Liver (tissue), 9 donors: ENCODE measurements around the gene USP24. TPM values are rescaled to one million over a fixed set of nuclear protein-coding genes. Genes with fewer than 3 reads are reported as not detected.

Experiments
- DNase-seq: peaks from one replicate; pipeline ENCODE4 v3.0.0-alpha.2; 2017; ENCODE audit warnings: low spot score
- H3K27ac ChIP-seq, 2 donors: one replicate each; pipeline ENCODE4 v1.7.0; 2013; ENCODE audit warnings: inconsistent platforms in 2 of 2, low read length in 2 of 2, control low read depth in 1 of 2, low read depth in 1 of 2, mild to moderate bottlenecking in 1 of 2
- H3K27me3 ChIP-seq, 4 donors: one replicate each; pipeline versions ENCODE4 v1.6.1 to v1.7.0; 2013; ENCODE audit warnings: low read length in 3 of 4, inconsistent platforms in 1 of 4, mild to moderate bottlenecking in 1 of 4, moderate library complexity in 1 of 4; ENCODE audit not compliant: control insufficient read depth in 4 of 4, insufficient read depth in 4 of 4
- H3K36me3 ChIP-seq, 4 donors: one replicate each; pipeline versions ENCODE4 v1.6.1 to v1.7.0; 2013; ENCODE audit warnings: low read length in 3 of 4, mild to moderate bottlenecking in 3 of 4, low read depth in 1 of 4, moderate library complexity in 1 of 4; ENCODE audit not compliant: control insufficient read depth in 4 of 4, insufficient read depth in 3 of 4
- H3K4me1 ChIP-seq, 4 donors: one replicate each; pipeline versions ENCODE4 v1.6.1 to v1.7.0; 2013; ENCODE audit warnings: low read length in 3 of 4, mild to moderate bottlenecking in 3 of 4, moderate library complexity in 1 of 4; ENCODE audit not compliant: control insufficient read depth in 4 of 4, insufficient read depth in 4 of 4
- H3K4me3 ChIP-seq, 3 donors: one replicate each; pipeline versions ENCODE4 v1.6.1 to v1.7.0; 2013; ENCODE audit warnings: low read length in 3 of 3, control low read depth in 1 of 3, low read depth in 1 of 3, mild to moderate bottlenecking in 1 of 3
- H3K9ac ChIP-seq, 2 donors: one replicate each; pipeline ENCODE4 v1.7.0; 2013; ENCODE audit warnings: low read length in 2 of 2, mild to moderate bottlenecking in 2 of 2, moderate library complexity in 2 of 2, control low read depth in 1 of 2, low read depth in 1 of 2
- H3K9me3 ChIP-seq, 4 donors: one replicate each; pipeline versions ENCODE4 v1.6.1 to v1.7.0; 2013; ENCODE audit warnings: low read length in 3 of 4; ENCODE audit not compliant: control insufficient read depth in 4 of 4
- EGR1 ChIP-seq, 2 donors: IDR thresholded peaks; 2 replicates each; pipeline ENCODE4 v1.6.1; 2016 to 2018; ENCODE audit warnings: antibody characterized with exemption in 2 of 2, low read depth in 2 of 2
- FOXA1 ChIP-seq: IDR thresholded peaks from 2 replicates; pipeline ENCODE4 v1.6.1; 2016; ENCODE audit warnings: antibody characterized with exemption
- FOXA2 ChIP-seq: IDR thresholded peaks from 2 replicates; pipeline ENCODE4 v1.6.1; 2016; ENCODE audit warnings: antibody characterized with exemption
- GABPA ChIP-seq, 2 donors: IDR thresholded peaks in 1 of 2; conservative IDR thresholded peaks in 1 of 2; 2 replicates each; pipeline ENCODE4 v1.6.1; 2016; ENCODE audit warnings: antibody characterized with exemption in 2 of 2, mild to moderate bottlenecking in 1 of 2, moderate library complexity in 1 of 2
- HNF4A ChIP-seq, 2 donors: conservative IDR thresholded peaks; 2 replicates each; pipeline ENCODE4 v1.6.1; 2016; ENCODE audit warnings: antibody characterized with exemption in 2 of 2, mild to moderate bottlenecking in 2 of 2
- HNF4G ChIP-seq: IDR thresholded peaks from 2 replicates; pipeline ENCODE4 v1.6.1; 2016; ENCODE audit warnings: antibody characterized with exemption
- JUND ChIP-seq, 2 donors: IDR thresholded peaks; 2 replicates each; pipeline ENCODE4 v1.6.1; 2016; ENCODE audit warnings: antibody characterized with exemption in 2 of 2
- NR2F2 ChIP-seq: IDR thresholded peaks from 2 replicates; pipeline ENCODE4 v1.6.1; 2016; ENCODE audit warnings: antibody characterized with exemption
- RAD21 ChIP-seq, 2 donors: IDR thresholded peaks; 2 replicates each; pipeline ENCODE4 v1.6.1; 2016; ENCODE audit warnings: antibody characterized with exemption in 2 of 2, mild to moderate bottlenecking in 2 of 2
- RXRA ChIP-seq, 2 donors: IDR thresholded peaks; 2 replicates each; pipeline ENCODE4 v1.6.1; 2017 to 2018; ENCODE audit warnings: antibody characterized with exemption in 2 of 2, mild to moderate bottlenecking in 1 of 2
- SP1 ChIP-seq: IDR thresholded peaks from 2 replicates; pipeline ENCODE4 v1.6.1; 2018; ENCODE audit warnings: antibody characterized with exemption, mild to moderate bottlenecking
- TAF1 ChIP-seq: conservative IDR thresholded peaks from 2 replicates; pipeline ENCODE4 v1.6.1; 2016; ENCODE audit warnings: antibody characterized with exemption, mild to moderate bottlenecking
- YY1 ChIP-seq: IDR thresholded peaks from 2 replicates; pipeline ENCODE4 v1.6.1; 2016; ENCODE audit warnings: antibody characterized with exemption, mild to moderate bottlenecking
- WGBS: extraction: QIAGEN DNeasy Blood & Tissue Kit; methylation state at CpG from one replicate; pipeline ENCODE4 v1.1.7; 2013; 5-methylcytosine and 5-hydroxymethylcytosine counted together
- polyA plus RNA-seq, 2 donors: library from polyadenylated mRNA; stranded (reverse) in 1 of 2; unstranded in 1 of 2; fragments of 200-250 nt in 1 of 2; fragments of >200 nt in 1 of 2; fragmentation: Nextera tagmentation in 1 of 2; extraction: Ambion mirVana in 1 of 2; gene quantifications; one replicate each; pipeline versions ENCODE4 v1.2.1 to v1.2.3, GENCODE V29; 2013 to 2015
- total RNA-seq, 2 donors: library from RNA; depleted of rRNA; stranded (reverse); fragments of >200 nt; gene quantifications; one replicate each; pipeline ENCODE4 v1.2.3, GENCODE V29; 2014
- TF ChIP-seq, protein P1 (sequence below): IDR thresholded peaks from 2 replicates; pipeline ENCODE4 v1.6.1; 2016; ENCODE audit warnings: antibody characterized with exemption
- TF ChIP-seq, protein P2 (sequence below): IDR thresholded peaks from 2 replicates; pipeline ENCODE4 v1.6.1; 2016; ENCODE audit warnings: antibody characterized with exemption
- TF ChIP-seq, protein P3 (sequence below): IDR thresholded peaks from 2 replicates; pipeline ENCODE4 v1.6.1; 2016; ENCODE audit warnings: antibody characterized with exemption
- TF ChIP-seq, protein P4 (sequence below): fragments of 150-350 bp; IDR thresholded peaks from 2 replicates; pipeline ENCODE4 v1.5.1; 2017; ENCODE audit warnings: improper control_type of control experiment, low read depth, low read length; ENCODE audit not compliant: missing input control
- TF ChIP-seq, protein P5 (sequence below): IDR thresholded peaks from 2 replicates; pipeline ENCODE4 v1.6.1; 2016; ENCODE audit warnings: antibody characterized with exemption, mild to moderate bottlenecking
- donor health status: healthy.
- donor health status: healthy.
- donor health status: healthy.
- donor health status: healthy.
- donor health status: healthy.

The USP24 gene
- total and polyA plus RNA-seq, 4 donors, result 7.0 to 75.8 (median 20.3) TPM

DNA sequence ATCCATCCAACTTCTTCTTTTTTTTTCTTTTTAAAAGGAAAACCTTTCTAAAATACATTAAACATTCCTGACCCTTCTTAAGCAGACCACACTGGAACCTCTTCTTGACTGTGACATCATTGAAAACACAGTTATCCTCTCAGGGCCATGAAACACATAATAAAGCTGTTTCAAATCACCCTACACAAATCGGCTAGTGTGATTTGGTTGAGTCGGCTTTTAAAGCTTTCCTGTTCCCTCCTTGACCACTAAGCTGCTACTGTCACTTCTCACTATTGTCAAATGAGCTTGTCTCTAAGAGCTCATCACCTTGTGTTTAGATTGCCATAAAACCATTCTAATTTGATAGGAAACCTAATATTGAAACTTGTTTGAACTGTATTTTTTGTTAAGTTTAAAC lies 5.9 kb downstream of the USP24 start:
- Histone ChIP-seq H3K4me1 (peaks cover 8 to 37% (median 26%) of the 10 kb centered on the region in 4 donors), H3K27ac (no peak overlapping the region), H3K9me3 (no peaks in the 10 kb centered on the region), H3K9ac (no peak overlapping the region), H3K27me3 (no peaks in the 10 kb centered on the region), H3K4me3 (no peak overlapping the region), H3K36me3 (no peaks in the 10 kb centered on the region)
- no peak for TF ChIP-seq YY1
- no peak for TF ChIP-seq NR2F2
- TF ChIP-seq GABPA (IDR thresholded peaks at IDR 0.05 in 1 of 2, conservative IDR thresholded peaks at IDR 0.05 in 1 of 2), result no peak
- TF ChIP-seq, protein P1, sequence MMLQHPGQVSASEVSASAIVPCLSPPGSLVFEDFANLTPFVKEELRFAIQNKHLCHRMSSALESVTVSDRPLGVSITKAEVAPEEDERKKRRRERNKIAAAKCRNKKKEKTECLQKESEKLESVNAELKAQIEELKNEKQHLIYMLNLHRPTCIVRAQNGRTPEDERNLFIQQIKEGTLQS, result no peak
- TF ChIP-seq JUND (IDR thresholded peaks at IDR 0.05), result no peak
- no peak for TF ChIP-seq SP1
- TF ChIP-seq, protein P2, sequence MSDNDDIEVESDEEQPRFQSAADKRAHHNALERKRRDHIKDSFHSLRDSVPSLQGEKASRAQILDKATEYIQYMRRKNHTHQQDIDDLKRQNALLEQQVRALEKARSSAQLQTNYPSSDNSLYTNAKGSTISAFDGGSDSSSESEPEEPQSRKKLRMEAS, result no peak
- no peak for TF ChIP-seq FOXA1
- no peak for TF ChIP-seq HNF4G
- TF ChIP-seq FOXA2, result no peak
- TF ChIP-seq TAF1, result no peak
- TF ChIP-seq RAD21 (IDR thresholded peaks at IDR 0.05), result no peak
- no peak for TF ChIP-seq HNF4A (conservative IDR thresholded peaks at IDR 0.05)
- WGBS, result 43% methylated on average over 2 of the region's 2 CpGs
- DNase-seq, result no peak

DNA sequence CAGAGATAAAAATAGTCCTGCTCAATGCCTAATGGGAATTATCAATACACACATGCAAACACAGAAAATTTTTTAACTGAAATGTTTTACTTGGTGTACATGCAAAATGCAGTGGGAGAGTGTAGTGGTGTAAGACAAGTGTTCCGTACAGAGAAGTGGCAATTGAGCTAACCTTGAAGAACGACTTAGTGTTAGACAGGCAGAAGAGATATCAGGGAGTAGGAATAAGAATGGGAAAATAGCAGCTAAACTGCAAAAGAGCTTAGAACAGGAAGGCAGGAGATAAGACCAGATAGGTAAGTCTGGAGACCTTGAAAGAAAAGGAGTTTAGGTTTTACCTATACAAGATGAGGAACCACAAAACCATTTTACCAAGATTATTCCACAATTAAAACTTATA lies 9.0 kb downstream of the USP24 start:
- Histone ChIP-seq H3K27ac (no peak overlapping the region), H3K9ac (no peak overlapping the region), H3K36me3 (no peaks in the 10 kb centered on the region), H3K4me1 (peaks cover 0 to 8% (median 5%) of the 10 kb centered on the region in 4 donors), H3K4me3 (no peak overlapping the region), H3K27me3 (no peaks in the 10 kb centered on the region), H3K9me3 (no peaks in the 10 kb centered on the region)
- TF ChIP-seq RAD21 (IDR thresholded peaks at IDR 0.05) (no peak), TAF1 (no peak), HNF4G (no peak), SP1 (no peak), EGR1 (IDR thresholded peaks at IDR 0.05; ENCODE audit: low read depth in 2 of 2) (no peak), NR2F2 (no peak), YY1 (no peak), FOXA2 (no peak), FOXA1 (no peak)
- WGBS, result 89% methylated on average over 2 of the region's 2 CpGs
- no peak for DNase-seq

DNA sequence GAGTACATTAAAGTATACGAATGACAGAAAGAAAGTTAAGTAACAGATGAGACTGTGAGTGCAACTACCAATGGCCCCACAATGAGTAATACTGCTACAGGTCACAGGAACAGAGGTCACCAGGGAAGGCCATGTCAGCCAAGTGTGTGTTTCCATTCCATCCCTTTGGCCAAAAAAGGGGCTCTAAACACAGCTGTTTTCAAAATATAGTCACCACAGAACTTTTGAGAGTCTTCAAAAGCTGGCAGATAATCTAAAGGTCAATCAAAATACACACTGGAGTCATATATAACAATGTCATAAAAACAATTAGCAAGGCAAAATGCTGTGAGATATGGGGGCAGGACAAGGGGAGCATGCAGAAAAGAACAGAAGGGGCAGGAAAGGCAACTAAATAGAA lies 10.2 kb downstream of the USP24 start:
- TF ChIP-seq, protein P1, result peak; percentile 59
- TF ChIP-seq HNF4G (no peak), JUND (IDR thresholded peaks at IDR 0.05) (peak; percentile 62 to 76), HNF4A (conservative IDR thresholded peaks at IDR 0.05) (peak; percentile 55 to 58), EGR1 (IDR thresholded peaks at IDR 0.05; ENCODE audit: low read depth in 2 of 2) (no peak), SP1 (peak; percentile 39), GABPA (IDR thresholded peaks at IDR 0.05 in 1 of 2, conservative IDR thresholded peaks at IDR 0.05 in 1 of 2) (no peak), FOXA1 (no peak), YY1 (peak; percentile 68), TAF1 (no peak), RAD21 (IDR thresholded peaks at IDR 0.05) (no peak), FOXA2 (no peak), NR2F2 (peak; percentile 89), RXRA (IDR thresholded peaks at IDR 0.05) (peak; percentile 83 to 88)
- TF ChIP-seq, protein P3, sequence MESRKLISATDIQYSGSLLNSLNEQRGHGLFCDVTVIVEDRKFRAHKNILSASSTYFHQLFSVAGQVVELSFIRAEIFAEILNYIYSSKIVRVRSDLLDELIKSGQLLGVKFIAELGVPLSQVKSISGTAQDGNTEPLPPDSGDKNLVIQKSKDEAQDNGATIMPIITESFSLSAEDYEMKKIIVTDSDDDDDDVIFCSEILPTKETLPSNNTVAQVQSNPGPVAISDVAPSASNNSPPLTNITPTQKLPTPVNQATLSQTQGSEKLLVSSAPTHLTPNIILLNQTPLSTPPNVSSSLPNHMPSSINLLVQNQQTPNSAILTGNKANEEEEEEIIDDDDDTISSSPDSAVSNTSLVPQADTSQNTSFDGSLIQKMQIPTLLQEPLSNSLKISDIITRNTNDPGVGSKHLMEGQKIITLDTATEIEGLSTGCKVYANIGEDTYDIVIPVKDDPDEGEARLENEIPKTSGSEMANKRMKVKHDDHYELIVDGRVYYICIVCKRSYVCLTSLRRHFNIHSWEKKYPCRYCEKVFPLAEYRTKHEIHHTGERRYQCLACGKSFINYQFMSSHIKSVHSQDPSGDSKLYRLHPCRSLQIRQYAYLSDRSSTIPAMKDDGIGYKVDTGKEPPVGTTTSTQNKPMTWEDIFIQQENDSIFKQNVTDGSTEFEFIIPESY, result peak; percentile 13
- TF ChIP-seq, protein P4, sequence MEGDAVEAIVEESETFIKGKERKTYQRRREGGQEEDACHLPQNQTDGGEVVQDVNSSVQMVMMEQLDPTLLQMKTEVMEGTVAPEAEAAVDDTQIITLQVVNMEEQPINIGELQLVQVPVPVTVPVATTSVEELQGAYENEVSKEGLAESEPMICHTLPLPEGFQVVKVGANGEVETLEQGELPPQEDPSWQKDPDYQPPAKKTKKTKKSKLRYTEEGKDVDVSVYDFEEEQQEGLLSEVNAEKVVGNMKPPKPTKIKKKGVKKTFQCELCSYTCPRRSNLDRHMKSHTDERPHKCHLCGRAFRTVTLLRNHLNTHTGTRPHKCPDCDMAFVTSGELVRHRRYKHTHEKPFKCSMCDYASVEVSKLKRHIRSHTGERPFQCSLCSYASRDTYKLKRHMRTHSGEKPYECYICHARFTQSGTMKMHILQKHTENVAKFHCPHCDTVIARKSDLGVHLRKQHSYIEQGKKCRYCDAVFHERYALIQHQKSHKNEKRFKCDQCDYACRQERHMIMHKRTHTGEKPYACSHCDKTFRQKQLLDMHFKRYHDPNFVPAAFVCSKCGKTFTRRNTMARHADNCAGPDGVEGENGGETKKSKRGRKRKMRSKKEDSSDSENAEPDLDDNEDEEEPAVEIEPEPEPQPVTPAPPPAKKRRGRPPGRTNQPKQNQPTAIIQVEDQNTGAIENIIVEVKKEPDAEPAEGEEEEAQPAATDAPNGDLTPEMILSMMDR, result no peak
- TF ChIP-seq, protein P2, result no peak
- TF ChIP-seq, protein P5, sequence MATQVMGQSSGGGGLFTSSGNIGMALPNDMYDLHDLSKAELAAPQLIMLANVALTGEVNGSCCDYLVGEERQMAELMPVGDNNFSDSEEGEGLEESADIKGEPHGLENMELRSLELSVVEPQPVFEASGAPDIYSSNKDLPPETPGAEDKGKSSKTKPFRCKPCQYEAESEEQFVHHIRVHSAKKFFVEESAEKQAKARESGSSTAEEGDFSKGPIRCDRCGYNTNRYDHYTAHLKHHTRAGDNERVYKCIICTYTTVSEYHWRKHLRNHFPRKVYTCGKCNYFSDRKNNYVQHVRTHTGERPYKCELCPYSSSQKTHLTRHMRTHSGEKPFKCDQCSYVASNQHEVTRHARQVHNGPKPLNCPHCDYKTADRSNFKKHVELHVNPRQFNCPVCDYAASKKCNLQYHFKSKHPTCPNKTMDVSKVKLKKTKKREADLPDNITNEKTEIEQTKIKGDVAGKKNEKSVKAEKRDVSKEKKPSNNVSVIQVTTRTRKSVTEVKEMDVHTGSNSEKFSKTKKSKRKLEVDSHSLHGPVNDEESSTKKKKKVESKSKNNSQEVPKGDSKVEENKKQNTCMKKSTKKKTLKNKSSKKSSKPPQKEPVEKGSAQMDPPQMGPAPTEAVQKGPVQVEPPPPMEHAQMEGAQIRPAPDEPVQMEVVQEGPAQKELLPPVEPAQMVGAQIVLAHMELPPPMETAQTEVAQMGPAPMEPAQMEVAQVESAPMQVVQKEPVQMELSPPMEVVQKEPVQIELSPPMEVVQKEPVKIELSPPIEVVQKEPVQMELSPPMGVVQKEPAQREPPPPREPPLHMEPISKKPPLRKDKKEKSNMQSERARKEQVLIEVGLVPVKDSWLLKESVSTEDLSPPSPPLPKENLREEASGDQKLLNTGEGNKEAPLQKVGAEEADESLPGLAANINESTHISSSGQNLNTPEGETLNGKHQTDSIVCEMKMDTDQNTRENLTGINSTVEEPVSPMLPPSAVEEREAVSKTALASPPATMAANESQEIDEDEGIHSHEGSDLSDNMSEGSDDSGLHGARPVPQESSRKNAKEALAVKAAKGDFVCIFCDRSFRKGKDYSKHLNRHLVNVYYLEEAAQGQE, result no peak
- Histone ChIP-seq H3K36me3 (no peaks in the 10 kb centered on the region), H3K4me1 (peaks cover 0 to 6% (median 1%) of the 10 kb centered on the region in 4 donors), H3K9ac (no peak overlapping the region), H3K9me3 (no peaks in the 10 kb centered on the region), H3K4me3 (no peak overlapping the region), H3K27me3 (no peaks in the 10 kb centered on the region), H3K27ac (peak overlapping the region; percentile 4 to 34)
- 20% methylated on average over 1 of the region's 1 CpG for WGBS
- no peak for DNase-seq
